Sigmoid colon (tissue), 7 donors: ENCODE data around the gene CRYGA. TPM values are rescaled to one million over a fixed set of nuclear protein-coding genes. Genes with fewer than 3 reads are reported as not detected.
"Not testable (repeated sequence)": the region's sequence is repeated elsewhere in the genome, so short reads cannot be mapped to it uniquely, and the experiment has no call there.

ENCODE experiments used
- DNase-seq: peaks from one replicate; pipeline ENCODE4 v3.0.0-alpha.2; 2019
- H3K27ac ChIP-seq, 4 donors: fragments of 200-600 bp; sonication (generic); one replicate each; pipeline ENCODE4 v1.5.1; 2016 to 2019; ENCODE audit warnings: mild to moderate bottlenecking in 1 of 4
- H3K27me3 ChIP-seq, 3 donors: fragments of 200-600 bp; sonication (generic); one replicate each; pipeline ENCODE4 v1.5.1; 2019; ENCODE audit warnings: mild to moderate bottlenecking in 1 of 3
- H3K36me3 ChIP-seq, 4 donors: fragments of 200-600 bp; sonication (generic); one replicate each; pipeline ENCODE4 v1.5.1; 2016 to 2019
- H3K4me1 ChIP-seq, 4 donors: fragments of 200-600 bp; sonication (generic); one replicate each; pipeline ENCODE4 v1.5.1; 2017 to 2019
- H3K4me3 ChIP-seq, 4 donors: fragments of 200-600 bp; sonication (generic); one replicate each; pipeline ENCODE4 v1.5.1; 2017 to 2019; ENCODE audit warnings: mild to moderate bottlenecking in 2 of 4, moderate library complexity in 1 of 4
- H3K9me3 ChIP-seq, 4 donors: fragments of 200-600 bp in 3 of 4; sonication (generic) in 3 of 4; one replicate each; pipeline versions ENCODE4 v1.5.1 to v1.6.1; 2013 to 2019
- CTCF ChIP-seq, 4 experiments: fragments of 450-650 bp in 3 of 4; fragments of 200-600 bp in 1 of 4; IDR thresholded peaks; one replicate each; pipeline ENCODE4 v1.5.1; 2016 to 2019; ENCODE audit warnings: antibody characterized with exemption in 4 of 4, mild to moderate bottlenecking in 3 of 4, moderate library complexity in 2 of 4
- EP300 ChIP-seq, 4 donors: sonication (generic); formaldehyde crosslinking; IDR thresholded peaks; one replicate each; pipeline ENCODE4 v1.6.1; 2017; ENCODE audit warnings: antibody characterized with exemption in 4 of 4
- POLR2A ChIP-seq, 2 donors: fragments of 450-650 bp; IDR thresholded peaks; one replicate each; pipeline ENCODE4 v1.6.1; 2016; ENCODE audit warnings: antibody characterized with exemption in 2 of 2, mild to moderate bottlenecking in 2 of 2, moderate library complexity in 2 of 2
- POLR2AphosphoS5 ChIP-seq, 4 donors: sonication (generic); formaldehyde crosslinking; IDR thresholded peaks; one replicate each; pipeline ENCODE4 v1.6.1; 2017; ENCODE audit warnings: antibody characterized with exemption in 4 of 4
- WGBS, 2 donors: extraction: QIAGEN DNeasy Blood & Tissue Kit; methylation state at CpG; one replicate each; pipeline ENCODE4 v1.1.7; 2013; 5-methylcytosine and 5-hydroxymethylcytosine counted together
- intact Hi-C: fragments of 100-400 bp; cut with DNase I; formaldehyde crosslinking; loops from one replicate; pipeline ENCODE4 v1.15.1; 2023
- polyA plus RNA-seq, 3 donors: library from polyadenylated mRNA; stranded (reverse); fragments of 200-250 nt; gene quantifications; one replicate each; pipeline ENCODE4 v1.2.3, GENCODE V29; 2013
- total RNA-seq, 4 donors: library from RNA; depleted of rRNA; stranded (reverse); fragments of >200 nt; gene quantifications; one replicate each; pipeline ENCODE4 v1.1.0, GENCODE V29; 2016
- donor health status: healthy with polysubstance abuse.
- donor health status: Bipolar disorder and iron deficiency.
- donor health status: healthy.

CRYGA gene
- total and polyA plus RNA-seq, 7 donors: not detected

- 91 to 98% methylated on average over 1 of the region's 1 CpG for WGBS, 2 donors
- Histone ChIP-seq H3K4me1 (peaks cover 0 to 6% (median 3%) of the 10 kb centered on the region in 4 donors), H3K36me3 (no peaks in the 10 kb centered on the region), H3K27me3 (peaks cover 0 to 26% (median 11%) of the 10 kb centered on the region in 3 donors), H3K4me3 (no peak overlapping the region), H3K27ac (no peak overlapping the region), H3K9me3 (no peaks in the 10 kb centered on the region)
- intact Hi-C loops: no loop called here
- DNase-seq: no peak
- TF ChIP-seq POLR2A (IDR thresholded peaks at IDR 0.05): no peak
- TF ChIP-seq EP300 (IDR thresholded peaks at IDR 0.05): no peak
- no peak for TF ChIP-seq POLR2AphosphoS5 (IDR thresholded peaks at IDR 0.05)
- TF ChIP-seq CTCF (IDR thresholded peaks at IDR 0.05): no peak
Observed at GRCh38 chr2:208122248-208122647, 41.1 kb downstream of the CRYGA start.

- no peaks in the 10 kb centered on the region for H3K9me3 ChIP-seq
- intact Hi-C loops: no loop called here
- no peak overlapping the region for H3K4me3 ChIP-seq
- H3K4me1 ChIP-seq: peaks cover 0 to under 1% (median under 1%) of the 10 kb centered on the region in 4 donors
- no peak overlapping the region for H3K27ac ChIP-seq
- H3K27me3 ChIP-seq: peaks cover 0 to 11% (median 5%) of the 10 kb centered on the region in 3 donors
- TF ChIP-seq POLR2A (IDR thresholded peaks at IDR 0.05): no peak
- no peak for TF ChIP-seq EP300 (IDR thresholded peaks at IDR 0.05)
- no peak for DNase-seq
- no peaks in the 10 kb centered on the region for H3K36me3 ChIP-seq
- WGBS, 2 donors: 97% methylated on average over 3 of the region's 3 CpGs
Observed at GRCh38 chr2:208118918-208119317, 44.5 kb downstream of the CRYGA start.

- H3K27ac ChIP-seq, H3K36me3 ChIP-seq, H3K4me3 ChIP-seq, H3K4me1 ChIP-seq, DNase-seq, H3K9me3 ChIP-seq, intact Hi-C loops: not testable (repeated sequence)
- H3K27me3 ChIP-seq: peaks cover 0 to 15% (median 2%) of the 10 kb centered on the region in 3 donors
- WGBS, 2 donors: 67 to 80% methylated on average over 11 of the region's 11 CpGs
Observed at GRCh38 chr2:208117390-208117789, 46.0 kb downstream of the CRYGA start.

- intact Hi-C loops: no loop called here
Observed at GRCh38 chr2:208112969-208113368, 50.4 kb downstream of the CRYGA start.

GRCh38 chr2:208112273-208112745 lies 51.1 kb downstream of the CRYGA start:
- intact Hi-C loops, H3K27ac ChIP-seq, DNase-seq, H3K36me3 ChIP-seq, H3K9me3 ChIP-seq, H3K4me1 ChIP-seq, H3K4me3 ChIP-seq: not testable (repeated sequence)
- H3K27me3 ChIP-seq: peaks cover 0 to 19% (median 4%) of the 10 kb centered on the region in 3 donors
- 60 to 65% methylated on average over 36 of the region's 36 CpGs for WGBS, 2 donors

More at GRCh38 chr2:208112969-208113368, 50.4 kb downstream of the CRYGA start:
- 33 to 61% methylated on average over 7 of the region's 7 CpGs for WGBS, 2 donors
- peaks cover 0 to 19% (median 4%) of the 10 kb centered on the region in 3 donors for H3K27me3 ChIP-seq
- H3K9me3 ChIP-seq: no peaks in the 10 kb centered on the region
- no peaks in the 10 kb centered on the region for H3K4me1 ChIP-seq
- no peaks in the 10 kb centered on the region for H3K36me3 ChIP-seq
- H3K27ac ChIP-seq: no peak overlapping the region
- TF ChIP-seq POLR2AphosphoS5 (IDR thresholded peaks at IDR 0.05) (no peak), EP300 (IDR thresholded peaks at IDR 0.05) (no peak), POLR2A (IDR thresholded peaks at IDR 0.05) (no peak), CTCF (IDR thresholded peaks at IDR 0.05) (no peak)
- no peak for DNase-seq
- no peak overlapping the region for H3K4me3 ChIP-seq

Other genes starting within 250 kb of the CRYGA start
- gene PLEKHM3, start 138.1 kb downstream of the CRYGA start, total RNA-seq: 10 to 100 TPM; 29.1 to 47.9 (median 33.8) TPM
- gene PLEKHM3, start 138.1 kb downstream of the CRYGA start, polyA plus RNA-seq: 1 to 10 TPM; 1.2 to 3.7 (median 2.5) TPM
- not detected for gene CRYGD, start 39.1 kb downstream of the CRYGA start, total RNA-seq
- not detected for gene CRYGD, start 39.1 kb downstream of the CRYGA start, polyA plus RNA-seq
- not detected for gene CRYGC, start 33.8 kb downstream of the CRYGA start, total RNA-seq
- not detected for gene CRYGC, start 33.8 kb downstream of the CRYGA start, polyA plus RNA-seq
- not detected for gene CRYGB, start 17.4 kb downstream of the CRYGA start, total RNA-seq
- gene CRYGB, start 17.4 kb downstream of the CRYGA start, polyA plus RNA-seq: not detected
- gene C2orf80, start 26.4 kb upstream of the CRYGA start, total RNA-seq: not detected
- gene C2orf80, start 26.4 kb upstream of the CRYGA start, polyA plus RNA-seq: not detected
- 10 to 100 TPM; 34.2 to 46.4 (median 37.7) TPM for gene IDH1, start 91.5 kb upstream of the CRYGA start, total RNA-seq
- gene IDH1, start 91.5 kb upstream of the CRYGA start, polyA plus RNA-seq: 100 to 1,000 TPM; 133 to 287 (median 155) TPM
- gene PIKFYVE, start 102.7 kb upstream of the CRYGA start, total RNA-seq: 10 to 100 TPM; 22.1 to 27.2 (median 22.7) TPM
- gene PIKFYVE, start 102.7 kb upstream of the CRYGA start, polyA plus RNA-seq: 1 to 10 TPM; 3.2 to 8.1 (median 3.6) TPM
- under 1 TPM in 1 of 4 donors, not detected in 3; 0.27 TPM for gene PTH2R, start 243.2 kb upstream of the CRYGA start, total RNA-seq
- gene PTH2R, start 243.2 kb upstream of the CRYGA start, polyA plus RNA-seq: under 1 TPM in 1 of 3 donors, not detected in 2; 0.12 TPM